Endodermal cell (in vitro differentiated cells): ENCODE data around the gene CD300LG. TPM values are rescaled to one million over a fixed set of nuclear protein-coding genes. Genes with fewer than 3 reads are reported as not detected.
A peak's percentile ranks its signal among the peaks of the same experiment; 100 is the strongest.

Experiments used
- DNase-seq: peaks from one replicate; pipeline ENCODE4 v3.0.0-alpha.2; 2017
- H3K27ac ChIP-seq: 2 replicates; pipeline ENCODE4 v1.5.1; 2013; ENCODE audit warnings: mild to moderate bottlenecking, low read depth, low read length, moderate library complexity
- H3K27me3 ChIP-seq: 2 replicates; pipeline ENCODE4 v1.6.1; 2013; ENCODE audit warnings: mild to moderate bottlenecking, low read length, moderate library complexity; ENCODE audit not compliant: insufficient read depth, control insufficient read depth, poor library complexity, severe bottlenecking
- H3K36me3 ChIP-seq: 2 replicates; pipeline ENCODE4 v1.7.0; 2013; ENCODE audit warnings: mild to moderate bottlenecking, low read length, moderate library complexity; ENCODE audit not compliant: control insufficient read depth, insufficient read depth
- H3K4me1 ChIP-seq: one replicate; pipeline ENCODE4 v1.7.0; 2013; ENCODE audit warnings: low read length; ENCODE audit not compliant: control insufficient read depth, insufficient read depth
- H3K4me3 ChIP-seq: 2 replicates; pipeline ENCODE4 v1.5.1; 2013; ENCODE audit warnings: mild to moderate bottlenecking, low read length, moderate library complexity
- H3K9ac ChIP-seq: 2 replicates; pipeline ENCODE4 v1.6.1; 2013; ENCODE audit warnings: mild to moderate bottlenecking, low read length, moderate library complexity; ENCODE audit not compliant: poor library complexity, severe bottlenecking; ENCODE audit errors: extremely low read depth
- H3K9me3 ChIP-seq: 2 replicates; pipeline ENCODE4 v1.6.1; 2013; ENCODE audit warnings: mild to moderate bottlenecking, low read length, moderate library complexity; ENCODE audit not compliant: control insufficient read depth
- H3K27ac Mint-ChIP-seq: 2 replicates; pipeline ENCODE4 v1.8.0; 2020; ENCODE audit warnings: mixed read lengths
- H3K27me3 Mint-ChIP-seq: 2 replicates; pipeline ENCODE4 v1.8.0; 2021; ENCODE audit warnings: mild to moderate bottlenecking, mixed read lengths; ENCODE audit not compliant: insufficient read depth
- H3K36me3 Mint-ChIP-seq: 2 replicates; pipeline ENCODE4 v1.8.0; 2020; ENCODE audit warnings: low read depth, mixed read lengths
- H3K4me1 Mint-ChIP-seq: 2 replicates; pipeline ENCODE4 v1.8.0; 2020; ENCODE audit warnings: mixed read lengths
- H3K4me3 Mint-ChIP-seq: 2 replicates; pipeline ENCODE4 v1.8.0; 2020; ENCODE audit warnings: mild to moderate bottlenecking, moderate library complexity, mixed read lengths
- H3K9me3 Mint-ChIP-seq: 2 replicates; pipeline ENCODE4 v1.8.0; 2020; ENCODE audit warnings: mild to moderate bottlenecking, mixed read lengths
- CTCF ChIP-seq: fragments of 200-600 bp; sonication (generic); conservative IDR thresholded peaks from 2 replicates; pipeline ENCODE4 v1.5.0; 2021; ENCODE audit warnings: antibody characterized with exemption, mild to moderate bottlenecking
- WGBS, 2 experiments: methylation state at CpG; one replicate each; pipeline versions ENCODE4 v1.1.5 to v1.1.7; 2013; ENCODE audit warnings: missing lambda C conversion rate in 2 of 2, mixed read lengths in 1 of 2; ENCODE audit not compliant: insufficient coverage in 1 of 2, insufficient read length in 1 of 2; 5-methylcytosine and 5-hydroxymethylcytosine counted together
- total RNA-seq, 2 donors: library from RNA; stranded (reverse); fragmentation: NEBNext Ultra II Directional in 1 of 2; extraction: Animal tissue kit (Norgen Biotek cat#: 25700) in 1 of 2; gene quantifications; 2 replicates in 1 of 2; 3 replicates in 1 of 2; pipeline ENCODE4 v1.2.1, GENCODE V29; 2021

The CD300LG gene
- total RNA-seq, 2 donors from 2014 or later, result not detected

- H3K36me3 ChIP-seq, result no peaks in the 10 kb centered on the region
- Mint-ChIP-seq H3K27ac (no peak overlapping the region), H3K4me1 (no peaks in the 10 kb centered on the region), H3K27me3 (peaks cover 57% of the 10 kb centered on the region), H3K4me3 (peak overlapping the region; percentile 63), H3K36me3 (no peaks in the 10 kb centered on the region), H3K9me3 (no peaks in the 10 kb centered on the region)
- no peaks in the 10 kb centered on the region for H3K9me3 ChIP-seq
- peak overlapping the region; percentile 72 for H3K4me3 ChIP-seq
- no peak overlapping the region for H3K9ac ChIP-seq
- no peak overlapping the region for H3K27ac ChIP-seq
- 21 to 33% methylated on average over 12 to 26 of the region's 26 CpGs for WGBS, 2 experiments
- H3K4me1 ChIP-seq, result no peaks in the 10 kb centered on the region
- DNase-seq, result peak; percentile 91
- no peak for TF ChIP-seq CTCF
- peaks cover 56% of the 10 kb centered on the region for H3K27me3 ChIP-seq
These were observed 61.2 kb downstream of the CD300LG start for GRCh38 chr17:43907998-43908721.

- Mint-ChIP-seq H3K9me3 (no peaks in the 10 kb centered on the region), H3K4me1 (no peaks in the 10 kb centered on the region), H3K4me3 (no peak overlapping the region), H3K27me3 (peaks cover 47% of the 10 kb centered on the region), H3K27ac (no peak overlapping the region), H3K36me3 (no peaks in the 10 kb centered on the region)
- TF ChIP-seq CTCF, result no peak
- 71 to 75% methylated on average over 7 of the region's 7 CpGs for WGBS, 2 experiments
- H3K27ac ChIP-seq, result no peak overlapping the region
- H3K27me3 ChIP-seq, result peaks cover 48% of the 10 kb centered on the region
- peak; percentile 62 for DNase-seq
- H3K9me3 ChIP-seq, result no peaks in the 10 kb centered on the region
- H3K36me3 ChIP-seq, result no peaks in the 10 kb centered on the region
- no peaks in the 10 kb centered on the region for H3K4me1 ChIP-seq
- H3K4me3 ChIP-seq, result no peak overlapping the region
- H3K9ac ChIP-seq, result no peak overlapping the region
These were observed 62.7 kb downstream of the CD300LG start for GRCh38 chr17:43909537-43910231.

GRCh38 chr17:43911904-43912303, 64.9 kb downstream of the CD300LG start:
- H3K9me3 Mint-ChIP-seq, result no peaks in the 10 kb centered on the region
- Histone ChIP-seq H3K4me3 (no peak overlapping the region), H3K36me3 (no peaks in the 10 kb centered on the region), H3K27me3 (peaks cover 29% of the 10 kb centered on the region), H3K9ac (no peak overlapping the region), H3K9me3 (peaks cover 7% of the 10 kb centered on the region), H3K4me1 (peaks cover 4% of the 10 kb centered on the region), H3K27ac (no peak overlapping the region)
- no peaks in the 10 kb centered on the region for H3K36me3 Mint-ChIP-seq
- peaks cover 14% of the 10 kb centered on the region for H3K4me1 Mint-ChIP-seq
- no peak overlapping the region for H3K4me3 Mint-ChIP-seq
- peaks cover 34% of the 10 kb centered on the region for H3K27me3 Mint-ChIP-seq
- DNase-seq, result no peak
- no peak for TF ChIP-seq CTCF
- no peak overlapping the region for H3K27ac Mint-ChIP-seq
- 84 to 87% methylated on average over 8 of the region's 8 CpGs for WGBS, 2 experiments
